Smooth muscle cell (in vitro differentiated cells): Measurements from ENCODE around the gene DDX46. TPM values are rescaled to one million over a fixed set of nuclear protein-coding genes. Genes with fewer than 3 reads are reported as not detected.

Experiments used
- DNase-seq: peaks from one replicate; lab custom pipeline; 2025; ENCODE audit not compliant: unreplicated experiment; lab: John Stamatoyannopoulos, UW
- H2AFZ ChIP-seq: fragments of 200-600 bp; sonication (generic); 2 replicates; pipeline ENCODE4 v1.6.0; 2016; ENCODE audit warnings: antibody characterized with exemption, low read depth, mild to moderate bottlenecking
- H3F3A ChIP-seq: fragments of 200-600 bp; sonication (generic); 2 replicates; pipeline ENCODE4 v1.6.0; 2017; ENCODE audit warnings: antibody characterized with exemption, low read depth
- H3K27ac ChIP-seq: fragments of 200-600 bp; sonication (generic); 2 replicates; pipeline ENCODE4 v1.5.1; 2016; ENCODE audit warnings: low read depth, mild to moderate bottlenecking
- H3K27me3 ChIP-seq: fragments of 200-600 bp; sonication (generic); 2 replicates; pipeline ENCODE4 v1.6.1; 2016; ENCODE audit warnings: low read depth, mild to moderate bottlenecking
- H3K36me3 ChIP-seq: fragments of 200-600 bp; sonication (generic); 2 replicates; pipeline ENCODE4 v1.5.1; 2016; ENCODE audit warnings: low read depth
- H3K4me1 ChIP-seq: fragments of 200-600 bp; sonication (generic); 2 replicates; pipeline ENCODE4 v1.5.1; 2016; ENCODE audit warnings: low read depth
- H3K4me2 ChIP-seq: fragments of 200-600 bp; sonication (generic); 2 replicates; pipeline ENCODE4 v1.6.0; 2016; ENCODE audit warnings: mild to moderate bottlenecking
- H3K4me3 ChIP-seq: fragments of 200-600 bp; sonication (generic); 2 replicates; pipeline ENCODE4 v1.5.1; 2016; ENCODE audit warnings: mild to moderate bottlenecking
- H3K79me2 ChIP-seq: fragments of 200-600 bp; sonication (generic); 2 replicates; pipeline ENCODE4 v1.6.0; 2016; ENCODE audit warnings: low read depth, mild to moderate bottlenecking
- H3K9ac ChIP-seq: fragments of 200-600 bp; sonication (generic); 2 replicates; pipeline ENCODE4 v1.6.0; 2016; ENCODE audit warnings: low read depth
- H3K9me3 ChIP-seq: fragments of 200-600 bp; sonication (generic); replicated peaks from 2 replicates; pipeline ENCODE4 v1.5.1; 2016; ENCODE audit warnings: low read depth
- H4K20me1 ChIP-seq: fragments of 200-600 bp; sonication (generic); 2 replicates; pipeline ENCODE4 v1.6.0; 2016; ENCODE audit warnings: low read depth
- WGBS: methylation state at CpG from one replicate; pipeline ENCODE4 v1.1.7; 2016; ENCODE audit warnings: low lambda C conversion rate; 5-methylcytosine and 5-hydroxymethylcytosine counted together
- polyA plus RNA-seq: library from polyadenylated mRNA; unstranded; fragments of >200 nt; fragmentation: Nextera tagmentation; extraction: Ambion mirVana; gene quantifications from 2 replicates; pipeline ENCODE4 v1.2.1, GENCODE V29; 2016
- total RNA-seq: library from RNA; depleted of rRNA; stranded (reverse); fragments of >200 nt; gene quantifications from 2 replicates; pipeline ENCODE4 v1.2.3, GENCODE V29; 2014
- TF ChIP-seq, protein P1 (sequence below): fragments of 200-600 bp; sonication (generic); IDR thresholded peaks from 2 replicates; pipeline ENCODE4 v1.5.1; 2017; ENCODE audit warnings: borderline replicate concordance, mild to moderate bottlenecking, antibody characterized with exemption; ENCODE audit not compliant: insufficient read depth, poor library complexity, severe bottlenecking

The DDX46 gene
- total and polyA plus RNA-seq, 2 experiments from 2014 or later = 18.5 to 29.2 TPM

DNA sequence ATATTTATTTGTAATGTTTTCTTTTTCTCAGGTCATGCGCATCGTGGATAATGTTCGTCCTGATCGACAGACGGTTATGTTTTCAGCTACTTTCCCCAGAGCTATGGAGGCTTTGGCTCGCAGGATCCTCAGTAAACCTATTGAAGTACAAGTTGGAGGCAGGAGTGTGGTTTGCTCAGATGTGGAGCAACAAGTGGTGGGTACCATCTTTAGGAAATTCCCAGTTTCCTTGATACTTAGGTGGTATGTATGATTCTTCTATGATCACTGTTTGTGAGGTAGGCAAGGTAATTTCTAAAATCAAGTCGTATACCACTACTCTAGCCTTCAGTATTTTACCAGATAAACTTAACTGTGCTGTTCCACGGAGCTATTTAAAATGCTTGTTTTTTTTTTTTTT is 36.2 kb downstream of the DDX46 start:
- H3K27me3 ChIP-seq = no peaks in the 10 kb centered on the region
- H3K36me3 ChIP-seq = peaks cover 47% of the 10 kb centered on the region
- no peaks in the 10 kb centered on the region for H3K4me1 ChIP-seq
- no peaks in the 10 kb centered on the region for H3F3A ChIP-seq
- no peak overlapping the region for H3K4me3 ChIP-seq
- no peaks in the 10 kb centered on the region for H3K79me2 ChIP-seq
- no peak overlapping the region for H2AFZ ChIP-seq
- no peak overlapping the region for H3K4me2 ChIP-seq
- 99% methylated on average over 8 of the region's 8 CpGs for WGBS
- no peaks in the 10 kb centered on the region for H3K9me3 ChIP-seq
- TF ChIP-seq, protein P1, sequence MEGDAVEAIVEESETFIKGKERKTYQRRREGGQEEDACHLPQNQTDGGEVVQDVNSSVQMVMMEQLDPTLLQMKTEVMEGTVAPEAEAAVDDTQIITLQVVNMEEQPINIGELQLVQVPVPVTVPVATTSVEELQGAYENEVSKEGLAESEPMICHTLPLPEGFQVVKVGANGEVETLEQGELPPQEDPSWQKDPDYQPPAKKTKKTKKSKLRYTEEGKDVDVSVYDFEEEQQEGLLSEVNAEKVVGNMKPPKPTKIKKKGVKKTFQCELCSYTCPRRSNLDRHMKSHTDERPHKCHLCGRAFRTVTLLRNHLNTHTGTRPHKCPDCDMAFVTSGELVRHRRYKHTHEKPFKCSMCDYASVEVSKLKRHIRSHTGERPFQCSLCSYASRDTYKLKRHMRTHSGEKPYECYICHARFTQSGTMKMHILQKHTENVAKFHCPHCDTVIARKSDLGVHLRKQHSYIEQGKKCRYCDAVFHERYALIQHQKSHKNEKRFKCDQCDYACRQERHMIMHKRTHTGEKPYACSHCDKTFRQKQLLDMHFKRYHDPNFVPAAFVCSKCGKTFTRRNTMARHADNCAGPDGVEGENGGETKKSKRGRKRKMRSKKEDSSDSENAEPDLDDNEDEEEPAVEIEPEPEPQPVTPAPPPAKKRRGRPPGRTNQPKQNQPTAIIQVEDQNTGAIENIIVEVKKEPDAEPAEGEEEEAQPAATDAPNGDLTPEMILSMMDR = no peak
- no peak overlapping the region for H3K27ac ChIP-seq
- no peak for DNase-seq
- no peak overlapping the region for H3K9ac ChIP-seq
- no peaks in the 10 kb centered on the region for H4K20me1 ChIP-seq

DNA sequence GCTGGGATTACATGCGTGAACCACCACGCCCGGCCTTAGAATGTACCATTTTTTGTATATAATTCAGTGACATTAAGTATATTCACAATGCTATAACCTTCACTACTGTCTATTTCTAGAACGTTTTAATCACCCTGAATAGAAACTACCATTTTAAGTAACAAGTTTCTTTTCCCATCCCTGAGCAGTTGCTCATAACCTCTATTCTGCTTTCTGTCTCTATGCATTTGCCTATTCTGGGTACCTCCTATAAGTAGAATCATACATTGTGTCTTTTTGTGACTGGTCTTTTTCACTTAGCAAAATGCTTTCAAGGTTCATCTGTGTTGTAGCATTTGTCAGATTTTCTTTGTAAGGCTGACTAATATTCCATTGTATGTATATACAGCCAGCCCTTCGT is 39.9 kb downstream of the DDX46 start:
- H3K27ac ChIP-seq = no peak overlapping the region
- H3K4me2 ChIP-seq = no peak overlapping the region
- H3K4me1 ChIP-seq = no peaks in the 10 kb centered on the region
- whole genome bisulfite sequencing = 94% methylated on average over 5 of the region's 5 CpGs
- no peak overlapping the region for H3K9ac ChIP-seq
- H3K36me3 ChIP-seq = peaks cover 25% of the 10 kb centered on the region
- no peaks in the 10 kb centered on the region for H3K27me3 ChIP-seq
- TF ChIP-seq, protein P1 = no peak
- DNase-seq = no peak
- H3K79me2 ChIP-seq = no peaks in the 10 kb centered on the region
- no peak overlapping the region for H2AFZ ChIP-seq
- no peak overlapping the region for H3K4me3 ChIP-seq
- no peaks in the 10 kb centered on the region for H3K9me3 ChIP-seq
- H3F3A ChIP-seq = no peaks in the 10 kb centered on the region
- no peaks in the 10 kb centered on the region for H4K20me1 ChIP-seq

DNA sequence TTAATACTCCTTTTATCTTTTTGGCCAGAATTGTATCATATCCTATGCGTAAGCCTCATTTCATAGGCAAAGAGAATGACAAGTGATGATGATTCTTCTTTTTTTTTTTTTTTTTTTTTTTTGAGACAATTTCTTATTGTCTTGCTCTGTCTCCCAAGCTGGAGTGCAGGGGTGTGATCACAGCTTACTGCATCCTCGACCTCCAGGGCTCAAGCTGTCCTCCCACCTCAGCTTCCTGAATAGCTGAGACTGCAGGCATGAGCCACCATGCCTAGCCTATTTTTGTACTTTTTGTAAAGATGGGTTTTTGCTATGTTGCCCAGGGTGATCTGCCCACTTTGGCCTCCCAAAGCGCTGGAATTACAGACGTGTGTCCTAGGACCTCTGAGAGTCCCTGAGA is 45.2 kb downstream of the DDX46 start:
- H3K9ac ChIP-seq = no peak overlapping the region
- DNase-seq = no peak
- 94% methylated on average over 4 of the region's 4 CpGs for WGBS
- TF ChIP-seq, protein P1 = no peak
- no peaks in the 10 kb centered on the region for H3K27me3 ChIP-seq
- H3F3A ChIP-seq = no peaks in the 10 kb centered on the region
- no peaks in the 10 kb centered on the region for H4K20me1 ChIP-seq
- no peak overlapping the region for H3K4me3 ChIP-seq
- no peak overlapping the region for H2AFZ ChIP-seq
- H3K36me3 ChIP-seq = peaks cover 9% of the 10 kb centered on the region
- H3K27ac ChIP-seq = no peak overlapping the region
- H3K4me1 ChIP-seq = no peaks in the 10 kb centered on the region
- no peaks in the 10 kb centered on the region for H3K79me2 ChIP-seq
- H3K9me3 ChIP-seq = no peaks in the 10 kb centered on the region
- H3K4me2 ChIP-seq = no peak overlapping the region

DNA sequence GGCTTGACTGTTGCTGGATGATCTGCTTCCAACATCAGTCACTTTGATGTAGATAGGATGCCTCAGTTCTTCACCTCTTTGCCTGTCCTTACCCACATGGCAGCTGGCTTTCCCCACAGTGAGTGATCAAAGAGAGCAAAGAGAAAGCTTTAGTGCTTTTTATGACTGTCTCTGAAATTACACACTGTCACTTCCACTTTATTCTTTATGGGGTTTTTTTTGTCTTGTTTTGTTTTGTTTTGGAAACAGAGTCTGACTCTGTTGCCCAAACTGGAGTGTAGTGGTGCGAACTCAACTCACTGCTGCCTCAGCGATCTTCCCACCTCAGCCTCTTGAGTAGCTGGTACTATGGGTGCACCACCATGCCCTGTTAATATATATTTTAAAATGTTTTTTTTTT is 54.8 kb downstream of the DDX46 start:
- H3K79me2 ChIP-seq = peaks cover 4% of the 10 kb centered on the region
- H3K4me2 ChIP-seq = no peak overlapping the region
- H3K9me3 ChIP-seq = no peaks in the 10 kb centered on the region
- WGBS = 100% methylated on average over 2 of the region's 2 CpGs
- H3K4me1 ChIP-seq = no peaks in the 10 kb centered on the region
- no peaks in the 10 kb centered on the region for H4K20me1 ChIP-seq
- H3K4me3 ChIP-seq = no peak overlapping the region
- H3F3A ChIP-seq = no peaks in the 10 kb centered on the region
- peaks cover 21% of the 10 kb centered on the region for H3K36me3 ChIP-seq
- TF ChIP-seq, protein P1 = no peak
- H2AFZ ChIP-seq = no peak overlapping the region
- no peak overlapping the region for H3K9ac ChIP-seq
- DNase-seq = no peak
- no peaks in the 10 kb centered on the region for H3K27me3 ChIP-seq
- no peak overlapping the region for H3K27ac ChIP-seq
